HG03575 (cell line): ENCODE data around the gene TMEM255B.

Source experiments
- ATAC-seq: cut with Tn5 transposase; IDR thresholded peaks from one replicate; pipeline ENCODE4 v1.9.1; 2021; ENCODE audit not compliant: unreplicated experiment, insufficient number of reproducible peaks, low FRiP score; ENCODE audit errors: extremely low read depth

TMEM255B gene

GRCh38 chr13:113763254-113763653, 4.2 kb downstream of the TMEM255B start:
- no peak for ATAC-seq

- no peak for ATAC-seq
Measured at GRCh38 chr13:113763961-113764792, 5.2 kb downstream of the TMEM255B start.

GRCh38 chr13:113764793-113765563, 6.0 kb downstream of the TMEM255B start:
- no peak for ATAC-seq

- ATAC-seq, result no peak
Measured at GRCh38 chr13:113765564-113765910, 6.5 kb downstream of the TMEM255B start.

GRCh38 chr13:113766035-113766800, 7.2 kb downstream of the TMEM255B start:
- ATAC-seq, result no peak

GRCh38 chr13:113767366-113767765, 8.3 kb downstream of the TMEM255B start:
- no peak for ATAC-seq

- no peak for ATAC-seq
Measured at GRCh38 chr13:113768018-113768905, 9.2 kb downstream of the TMEM255B start.

- no peak for ATAC-seq
Measured at GRCh38 chr13:113769106-113769505, 10.1 kb downstream of the TMEM255B start.

GRCh38 chr13:113769881-113770280, 10.9 kb downstream of the TMEM255B start:
- no peak for ATAC-seq

GRCh38 chr13:113770441-113770840, 11.4 kb downstream of the TMEM255B start:
- ATAC-seq, result no peak

- ATAC-seq, result no peak
Measured at GRCh38 chr13:113770937-113771336, 11.9 kb downstream of the TMEM255B start.

- ATAC-seq, result no peak
Measured at GRCh38 chr13:113771709-113772331, 12.8 kb downstream of the TMEM255B start.

- no peak for ATAC-seq
Measured at GRCh38 chr13:113774177-113775107, 15.4 kb downstream of the TMEM255B start.

- no peak for ATAC-seq
Measured at GRCh38 chr13:113775451-113776145, 16.6 kb downstream of the TMEM255B start.

GRCh38 chr13:113776231-113777125, 17.5 kb downstream of the TMEM255B start:
- ATAC-seq, result no peak
